ENCODE results near the gene MAPK1. TPM values are rescaled to one million over a fixed set of nuclear protein-coding genes. Genes with fewer than 3 reads are reported as not detected.
"Not testable (repeated sequence)": the region's sequence is repeated elsewhere in the genome, so short reads cannot be mapped to it uniquely, and the experiment has no call there.

Gene MAPK1
- polyA plus RNA-seq, 3 donors from 2014 or later = 151 to 168 (median 162) TPM

GRCh38 chr22:21796231-21796630 lies 71.2 kb downstream of the MAPK1 start:
- Mint-ChIP-seq H3K27ac (peak overlapping the region; percentile 60 to 73 (median 68)), H3K4me3 (no peak overlapping the region), H3K9me3 (no peaks in the 10 kb centered on the region), H3K27me3 (ENCODE audit: low read depth in 3 of 3) (no peaks in the 10 kb centered on the region), H3K4me1 (peaks cover 22 to 47% of the 10 kb centered on the region in 2 donors), H3K36me3 (peaks cover 7 to 29% (median 9%) of the 10 kb centered on the region in 3 donors)
- no peak for DNase-seq

- H3K4me3 Mint-ChIP-seq, DNase-seq, H3K27ac Mint-ChIP-seq: not testable (repeated sequence)
These were observed 73.7 kb downstream of the MAPK1 start for GRCh38 chr22:21793716-21794115.

GRCh38 chr22:21791635-21792625 lies 75.5 kb downstream of the MAPK1 start:
- Mint-ChIP-seq H3K36me3 (peaks cover 10 to 17% (median 11%) of the 10 kb centered on the region in 3 donors), H3K4me3 (peak overlapping the region in 1 of 5 donors; percentile 4), H3K27ac (peak overlapping the region; percentile 64 to 87 (median 78))

More at GRCh38 chr22:21793716-21794115, 73.7 kb downstream of the MAPK1 start:
- H3K9me3 Mint-ChIP-seq; H3K27me3 Mint-ChIP-seq (ENCODE audit: low read depth in 3 of 3): not testable (repeated sequence)
- peaks cover 7 to 14% (median 9%) of the 10 kb centered on the region in 3 donors for H3K36me3 Mint-ChIP-seq
- H3K4me1 Mint-ChIP-seq = peaks cover 22 to 40% of the 10 kb centered on the region in 2 donors

GRCh38 chr22:21790849-21791610 lies 76.4 kb downstream of the MAPK1 start:
- H3K9me3 Mint-ChIP-seq; H3K27me3 Mint-ChIP-seq (ENCODE audit: low read depth in 3 of 3); DNase-seq: not testable (repeated sequence)
- H3K27ac Mint-ChIP-seq = peak overlapping the region; percentile 64 to 87 (median 80)
- peaks cover 7 to 14% (median 9%) of the 10 kb centered on the region in 3 donors for H3K36me3 Mint-ChIP-seq
- peaks cover 19 to 26% of the 10 kb centered on the region in 2 donors for H3K4me1 Mint-ChIP-seq
- H3K4me3 Mint-ChIP-seq = peak overlapping the region in 1 of 5 donors; percentile 4

More at GRCh38 chr22:21791635-21792625, 75.5 kb downstream of the MAPK1 start:
- Mint-ChIP-seq H3K9me3 (no peaks in the 10 kb centered on the region), H3K4me1 (peaks cover 22 to 32% of the 10 kb centered on the region in 2 donors), H3K27me3 (ENCODE audit: low read depth in 3 of 3) (no peaks in the 10 kb centered on the region)
- DNase-seq = no peak

- no peak overlapping the region for H3K4me3 Mint-ChIP-seq
- H3K9me3 Mint-ChIP-seq = no peaks in the 10 kb centered on the region
- peak overlapping the region in 5 of 6 donors; percentile 20 to 81 (median 46) for H3K27ac Mint-ChIP-seq
These were observed 77.1 kb downstream of the MAPK1 start for GRCh38 chr22:21790359-21790758.

GRCh38 chr22:21787565-21787964 lies 79.9 kb downstream of the MAPK1 start:
- not testable (repeated sequence) for H3K27me3 Mint-ChIP-seq (ENCODE audit: low read depth in 3 of 3); H3K9me3 Mint-ChIP-seq; H3K4me3 Mint-ChIP-seq; DNase-seq
- H3K36me3 Mint-ChIP-seq = peaks cover 7 to 19% (median 14%) of the 10 kb centered on the region in 3 donors
- H3K27ac Mint-ChIP-seq = peak overlapping the region in 3 of 6 donors; percentile 13 to 61 (median 40)
- H3K4me1 Mint-ChIP-seq = peaks cover 37 to 42% of the 10 kb centered on the region in 2 donors

More at GRCh38 chr22:21790359-21790758, 77.1 kb downstream of the MAPK1 start:
- Mint-ChIP-seq H3K36me3 (peaks cover 7 to 15% (median 8%) of the 10 kb centered on the region in 3 donors), H3K4me1 (peaks cover 22 to 27% of the 10 kb centered on the region in 2 donors), H3K27me3 (ENCODE audit: low read depth in 3 of 3) (peaks cover 4 to 6% (median 5%) of the 10 kb centered on the region in 3 donors)
- no peak for DNase-seq

GRCh38 chr22:21780259-21780658 lies 87.2 kb downstream of the MAPK1 start:
- peaks cover 12 to 23% (median 20%) of the 10 kb centered on the region in 3 donors for H3K36me3 Mint-ChIP-seq
- peaks cover 0 to 10% (median 2%) of the 10 kb centered on the region in 3 donors for H3K27me3 Mint-ChIP-seq (ENCODE audit: low read depth in 3 of 3)
- no peaks in the 10 kb centered on the region for H3K9me3 Mint-ChIP-seq
- peaks cover 63 to 69% of the 10 kb centered on the region in 2 donors for H3K4me1 Mint-ChIP-seq
- peak overlapping the region; percentile 82 to 93 (median 90) for H3K27ac Mint-ChIP-seq
- peak overlapping the region; percentile 33 to 84 (median 73) for H3K4me3 Mint-ChIP-seq
- DNase-seq = peak; percentile 76 to 80 (median 79)

GRCh38 chr22:21779444-21779843 lies 88.0 kb downstream of the MAPK1 start:
- no peak for DNase-seq
- Mint-ChIP-seq H3K36me3 (peaks cover 11 to 28% (median 20%) of the 10 kb centered on the region in 3 donors), H3K4me3 (peak overlapping the region in 4 of 5 donors; percentile 42 to 73 (median 52)), H3K27me3 (ENCODE audit: low read depth in 3 of 3) (peaks cover 2 to 7% (median 2%) of the 10 kb centered on the region in 3 donors), H3K9me3 (no peaks in the 10 kb centered on the region), H3K4me1 (peaks cover 62 to 69% of the 10 kb centered on the region in 2 donors), H3K27ac (peak overlapping the region; percentile 40 to 91 (median 82))

- peaks cover 2 to 7% (median 4%) of the 10 kb centered on the region in 3 donors for H3K27me3 Mint-ChIP-seq (ENCODE audit: low read depth in 3 of 3)
- H3K36me3 Mint-ChIP-seq = peaks cover 11 to 28% (median 19%) of the 10 kb centered on the region in 3 donors
- H3K4me3 Mint-ChIP-seq = peak overlapping the region; percentile 38 to 73 (median 50)
- H3K4me1 Mint-ChIP-seq = peaks cover 62 to 69% of the 10 kb centered on the region in 2 donors
- no peaks in the 10 kb centered on the region for H3K9me3 Mint-ChIP-seq
- peak overlapping the region; percentile 40 to 91 (median 82) for H3K27ac Mint-ChIP-seq
- no peak for DNase-seq
These were observed 88.6 kb downstream of the MAPK1 start for GRCh38 chr22:21778705-21779363.

- H3K9me3 Mint-ChIP-seq = peaks cover 0 to 2% (median 0%) of the 10 kb centered on the region in 6 donors
- peaks cover 84 to 89% of the 10 kb centered on the region in 2 donors for H3K4me1 Mint-ChIP-seq
- peaks cover 14 to 17% (median 15%) of the 10 kb centered on the region in 3 donors for H3K27me3 Mint-ChIP-seq (ENCODE audit: low read depth in 3 of 3)
- DNase-seq = no peak
- H3K27ac Mint-ChIP-seq = peak overlapping the region; percentile 89 to 98 (median 96)
- H3K36me3 Mint-ChIP-seq = peaks cover 27 to 45% (median 44%) of the 10 kb centered on the region in 3 donors
- H3K4me3 Mint-ChIP-seq = peak overlapping the region; percentile 87 to 93 (median 89)
These were observed 95.8 kb downstream of the MAPK1 start for GRCh38 chr22:21771631-21771976.

- peaks cover 13 to 25% (median 24%) of the 10 kb centered on the region in 3 donors for H3K27me3 Mint-ChIP-seq (ENCODE audit: low read depth in 3 of 3)
- H3K36me3 Mint-ChIP-seq = peaks cover 34 to 52% (median 45%) of the 10 kb centered on the region in 3 donors
- H3K27ac Mint-ChIP-seq = peak overlapping the region; percentile 98 to 100 (median 99)
- peaks cover 92% of the 10 kb centered on the region in 2 donors for H3K4me1 Mint-ChIP-seq
- no peak for DNase-seq
- peaks cover 0 to 2% (median 0%) of the 10 kb centered on the region in 6 donors for H3K9me3 Mint-ChIP-seq
- H3K4me3 Mint-ChIP-seq = peak overlapping the region; percentile 81 to 96 (median 84)
These were observed 99.0 kb downstream of the MAPK1 start for GRCh38 chr22:21768435-21768834.

GRCh38 chr22:21766691-21767462 lies 100.6 kb downstream of the MAPK1 start:
- Mint-ChIP-seq H3K27ac (peak overlapping the region; percentile 98 to 100 (median 99)), H3K36me3 (peaks cover 28 to 52% (median 34%) of the 10 kb centered on the region in 3 donors), H3K9me3 (no peaks in the 10 kb centered on the region), H3K4me3 (peak overlapping the region; percentile 81 to 96 (median 84)), H3K4me1 (peaks cover 92 to 96% of the 10 kb centered on the region in 2 donors), H3K27me3 (ENCODE audit: low read depth in 3 of 3) (peaks cover 9 to 30% (median 25%) of the 10 kb centered on the region in 3 donors)
- DNase-seq = peak; percentile 95 to 96 (median 95)
